ENCODE data around the gene HPSE2. TPM values are rescaled to one million over a fixed set of nuclear protein-coding genes. Genes with fewer than 3 reads are reported as not detected.

The HPSE2 gene
- total RNA-seq, 1 experiment from 2014 or later: not detected

- H3K36me3 ChIP-seq (ENCODE audit: low read depth): no peaks in the 10 kb centered on the region
- no peak overlapping the region for H3K27ac ChIP-seq
- no TSS peak for BruUV-seq (replicated peaks)
- ChIA-PET CTCF (no interaction called here), POLR2A (ENCODE audit: unreplicated experiment) (no interaction called here)
- DNase-seq: no peak
- intact Hi-C loops (cut with micrococcal nuclease; ENCODE audit: unreplicated experiment): no loop called here
- H3K4me3 ChIP-seq: no peak overlapping the region
- TF ChIP-seq, protein P1, sequence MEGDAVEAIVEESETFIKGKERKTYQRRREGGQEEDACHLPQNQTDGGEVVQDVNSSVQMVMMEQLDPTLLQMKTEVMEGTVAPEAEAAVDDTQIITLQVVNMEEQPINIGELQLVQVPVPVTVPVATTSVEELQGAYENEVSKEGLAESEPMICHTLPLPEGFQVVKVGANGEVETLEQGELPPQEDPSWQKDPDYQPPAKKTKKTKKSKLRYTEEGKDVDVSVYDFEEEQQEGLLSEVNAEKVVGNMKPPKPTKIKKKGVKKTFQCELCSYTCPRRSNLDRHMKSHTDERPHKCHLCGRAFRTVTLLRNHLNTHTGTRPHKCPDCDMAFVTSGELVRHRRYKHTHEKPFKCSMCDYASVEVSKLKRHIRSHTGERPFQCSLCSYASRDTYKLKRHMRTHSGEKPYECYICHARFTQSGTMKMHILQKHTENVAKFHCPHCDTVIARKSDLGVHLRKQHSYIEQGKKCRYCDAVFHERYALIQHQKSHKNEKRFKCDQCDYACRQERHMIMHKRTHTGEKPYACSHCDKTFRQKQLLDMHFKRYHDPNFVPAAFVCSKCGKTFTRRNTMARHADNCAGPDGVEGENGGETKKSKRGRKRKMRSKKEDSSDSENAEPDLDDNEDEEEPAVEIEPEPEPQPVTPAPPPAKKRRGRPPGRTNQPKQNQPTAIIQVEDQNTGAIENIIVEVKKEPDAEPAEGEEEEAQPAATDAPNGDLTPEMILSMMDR (conservative IDR thresholded peaks at IDR 0.05): no peak
- TF ChIP-seq EZH2 (IDR thresholded peaks at IDR 0.05; ENCODE audit: low read depth): no peak
- no peaks in the 10 kb centered on the region for H3K9me2 ChIP-seq (ENCODE audit: insufficient read depth)
- H3K27me3 ChIP-seq (ENCODE audit: insufficient read depth, low read depth): peaks cover 44% of the 10 kb centered on the region
- H3K79me2 ChIP-seq (ENCODE audit: low read depth): no peaks in the 10 kb centered on the region
- H3K9me3 ChIP-seq (ENCODE audit: insufficient read depth, low read depth): no peaks in the 10 kb centered on the region
- H3F3A ChIP-seq (ENCODE audit: insufficient read depth, low read depth): no peaks in the 10 kb centered on the region
- H4K20me1 ChIP-seq (ENCODE audit: insufficient read depth): no peaks in the 10 kb centered on the region
- H3K4me2 ChIP-seq: no peak overlapping the region
- no peak overlapping the region for H2AFZ ChIP-seq
- H3K4me1 ChIP-seq (replicated peaks; ENCODE audit: insufficient read depth): no peaks in the 10 kb centered on the region
Observed at GRCh38 chr10:99233689-99234037, 2.0 kb downstream of the HPSE2 start.

GRCh38 chr10:99233000-99233688 lies 2.5 kb downstream of the HPSE2 start:
- Histone ChIP-seq H3K4me2 (no peak overlapping the region), H3K27ac (no peak overlapping the region), H3K9me2 (ENCODE audit: insufficient read depth) (no peaks in the 10 kb centered on the region), H3F3A (ENCODE audit: insufficient read depth, low read depth) (no peaks in the 10 kb centered on the region), H3K79me2 (ENCODE audit: low read depth) (no peaks in the 10 kb centered on the region), H3K36me3 (ENCODE audit: low read depth) (no peaks in the 10 kb centered on the region), H4K20me1 (ENCODE audit: insufficient read depth) (no peaks in the 10 kb centered on the region), H3K9me3 (ENCODE audit: insufficient read depth, low read depth) (no peaks in the 10 kb centered on the region), H2AFZ (no peak overlapping the region), H3K4me3 (no peak overlapping the region), H3K4me1 (replicated peaks; ENCODE audit: insufficient read depth) (no peaks in the 10 kb centered on the region), H3K27me3 (ENCODE audit: insufficient read depth, low read depth) (peaks cover 41% of the 10 kb centered on the region)
- POLR2A ChIA-PET (ENCODE audit: unreplicated experiment): no interaction called here
- no peak for DNase-seq
- no peak for TF ChIP-seq EZH2 (IDR thresholded peaks at IDR 0.05; ENCODE audit: low read depth)
- TF ChIP-seq, protein P1 (conservative IDR thresholded peaks at IDR 0.05): no peak
- intact Hi-C loops (cut with micrococcal nuclease; ENCODE audit: unreplicated experiment): no loop called here
- CTCF ChIA-PET: no interaction called here
- BruUV-seq (replicated peaks): no TSS peak

DNA sequence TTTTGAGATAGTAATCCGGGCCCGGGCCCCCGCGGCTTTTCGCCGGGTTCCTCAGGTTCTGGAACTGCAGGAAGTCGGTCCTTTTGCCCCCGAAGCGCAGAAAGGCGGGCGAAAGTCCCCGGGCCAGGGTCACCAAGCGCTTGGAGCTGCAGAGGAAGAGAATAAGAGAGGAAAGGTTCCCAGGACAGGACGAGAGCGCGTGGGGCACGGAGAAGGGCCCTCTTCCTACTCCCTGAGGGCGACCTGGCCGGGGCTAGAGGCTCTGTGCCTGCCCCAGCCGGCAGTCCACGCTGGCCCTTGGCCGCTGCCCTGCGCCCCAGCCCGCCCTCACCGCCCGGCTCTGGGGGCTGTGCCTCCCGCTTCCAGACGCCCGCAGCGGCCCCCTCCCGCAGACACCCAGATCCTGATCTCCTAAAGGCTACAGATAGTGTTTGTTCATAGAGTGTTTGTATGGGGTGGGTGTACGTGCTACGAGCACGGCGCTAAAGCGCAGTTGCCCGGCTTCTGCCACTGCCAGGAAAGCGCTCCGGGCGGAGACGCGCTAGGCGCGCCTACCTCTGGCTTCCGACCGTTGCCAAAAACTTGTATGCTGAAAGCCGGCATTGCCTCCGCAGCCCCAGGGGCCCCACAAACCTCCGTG lies 3.2 kb downstream of the HPSE2 start:
- BruUV-seq (replicated peaks): no TSS peak
- Histone ChIP-seq H4K20me1 (ENCODE audit: insufficient read depth) (no peaks in the 10 kb centered on the region), H3K4me2 (no peak overlapping the region), H3K4me1 (replicated peaks; ENCODE audit: insufficient read depth) (no peaks in the 10 kb centered on the region), H3F3A (ENCODE audit: insufficient read depth, low read depth) (no peaks in the 10 kb centered on the region), H3K79me2 (ENCODE audit: low read depth) (no peaks in the 10 kb centered on the region), H2AFZ (no peak overlapping the region), H3K36me3 (ENCODE audit: low read depth) (no peaks in the 10 kb centered on the region), H3K9me2 (ENCODE audit: insufficient read depth) (no peaks in the 10 kb centered on the region), H3K27ac (no peak overlapping the region), H3K4me3 (no peak overlapping the region), H3K9me3 (ENCODE audit: insufficient read depth, low read depth) (no peaks in the 10 kb centered on the region), H3K27me3 (ENCODE audit: insufficient read depth, low read depth) (peaks cover 38% of the 10 kb centered on the region)
- no peak for DNase-seq
- POLR2A ChIA-PET (ENCODE audit: unreplicated experiment): no interaction called here
- intact Hi-C loops (cut with micrococcal nuclease; ENCODE audit: unreplicated experiment): no loop called here
- TF ChIP-seq, protein P1 (conservative IDR thresholded peaks at IDR 0.05): no peak
- TF ChIP-seq EZH2 (IDR thresholded peaks at IDR 0.05; ENCODE audit: low read depth): no peak
- CTCF ChIA-PET: no interaction called here

All from PC-9 (cell line).